Urinary bladder (tissue), 4 donors: ENCODE measurements around the gene KLF16. TPM values are rescaled to one million over a fixed set of nuclear protein-coding genes. Genes with fewer than 3 reads are reported as not detected.

Experiments used
- DNase-seq: peaks from one replicate; pipeline ENCODE4 v3.0.0-alpha.2; 2015; ENCODE audit errors: extremely low spot score
- H3K27ac ChIP-seq: one replicate; pipeline ENCODE4 v1.5.1; 2013; ENCODE audit warnings: low read depth, mild to moderate bottlenecking, moderate library complexity
- H3K36me3 ChIP-seq: one replicate; pipeline ENCODE4 v1.6.1; 2013; ENCODE audit warnings: mild to moderate bottlenecking, moderate library complexity; ENCODE audit not compliant: insufficient read depth
- H3K4me1 ChIP-seq: one replicate; pipeline ENCODE4 v1.6.1; 2013; ENCODE audit warnings: mild to moderate bottlenecking, moderate library complexity; ENCODE audit not compliant: insufficient read depth
- H3K4me3 ChIP-seq: one replicate; pipeline ENCODE4 v1.5.1; 2013; ENCODE audit warnings: low read depth, low read length
- WGBS: extraction: QIAGEN DNeasy Blood & Tissue Kit; methylation state at CpG from one replicate; pipeline ENCODE4 v1.1.7; 2013; 5-methylcytosine and 5-hydroxymethylcytosine counted together
- polyA plus RNA-seq: library from polyadenylated mRNA; stranded (reverse); fragments of 200-250 nt; gene quantifications from one replicate; pipeline ENCODE4 v1.2.3, GENCODE V29; 2013
- total RNA-seq: library from RNA; depleted of rRNA; stranded (reverse); fragments of >200 nt; gene quantifications from one replicate; pipeline ENCODE4 v1.2.3, GENCODE V29; 2014
- donor health status: healthy with polysubstance abuse.
- donor health status: healthy.

The KLF16 gene
- total and polyA plus RNA-seq, 2 donors = 3.6 to 17.6 TPM

- Histone ChIP-seq H3K36me3 (no peaks in the 10 kb centered on the region), H3K4me1 (no peaks in the 10 kb centered on the region), H3K27ac (no peak overlapping the region), H3K4me3 (no peak overlapping the region)
- WGBS = 90% methylated on average over 13 of the region's 13 CpGs
- DNase-seq = no peak
Measured at GRCh38 chr19:1871630-1872029, 8.3 kb upstream of the KLF16 start.

- WGBS = 77% methylated on average over 15 of the region's 15 CpGs
- Histone ChIP-seq H3K36me3 (no peaks in the 10 kb centered on the region), H3K4me3 (no peak overlapping the region), H3K27ac (no peak overlapping the region), H3K4me1 (no peaks in the 10 kb centered on the region)
- DNase-seq = no peak
Measured at GRCh38 chr19:1871140-1871597, 7.8 kb upstream of the KLF16 start.

DNA sequence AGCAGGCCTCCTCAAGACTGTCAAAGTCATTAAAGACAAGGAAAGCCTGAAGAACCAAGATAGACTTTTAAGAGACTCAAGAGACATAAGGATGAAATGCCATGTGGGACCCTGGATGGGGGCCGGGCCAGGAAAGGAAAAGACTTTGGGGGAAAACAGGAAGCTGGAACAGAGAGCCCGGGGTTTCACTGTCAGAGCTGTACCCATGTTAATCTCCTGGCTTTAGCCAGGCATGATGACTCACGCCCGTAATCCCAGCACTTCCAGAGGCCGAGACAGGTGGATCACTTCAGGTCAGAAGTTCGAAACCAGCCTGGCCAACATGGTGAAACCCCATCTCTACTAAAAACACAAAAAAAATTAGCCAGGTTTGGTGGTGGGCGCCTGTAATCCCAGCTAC lies 5.6 kb upstream of the KLF16 start:
- no peak overlapping the region for H3K27ac ChIP-seq
- no peaks in the 10 kb centered on the region for H3K36me3 ChIP-seq
- DNase-seq = no peak
- WGBS = 80% methylated on average over 7 of the region's 7 CpGs
- H3K4me1 ChIP-seq = no peaks in the 10 kb centered on the region
- H3K4me3 ChIP-seq = no peak overlapping the region

DNA sequence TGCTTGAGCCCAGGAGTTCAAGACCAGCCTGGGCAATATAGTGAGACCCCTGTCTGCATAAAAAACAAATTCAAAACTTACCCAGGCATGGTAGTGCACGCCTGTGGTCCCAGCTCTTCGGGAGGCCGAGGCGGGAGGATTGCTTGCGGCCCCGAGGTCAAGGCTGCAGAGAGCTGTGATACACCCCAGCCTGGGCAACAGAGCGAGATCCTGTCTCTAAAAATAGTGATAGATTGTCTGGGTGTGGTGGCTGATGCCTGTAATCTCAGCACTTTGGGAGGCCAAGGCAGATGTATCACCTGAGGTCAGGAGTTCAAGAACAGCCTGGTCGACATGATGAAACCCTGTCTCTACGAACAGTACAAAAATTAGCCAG lies 4.0 kb upstream of the KLF16 start:
- Histone ChIP-seq H3K4me3 (no peak overlapping the region), H3K27ac (no peak overlapping the region), H3K4me1 (no peaks in the 10 kb centered on the region), H3K36me3 (no peaks in the 10 kb centered on the region)
- no peak for DNase-seq
- 87% methylated on average over 9 of the region's 9 CpGs for WGBS

DNA sequence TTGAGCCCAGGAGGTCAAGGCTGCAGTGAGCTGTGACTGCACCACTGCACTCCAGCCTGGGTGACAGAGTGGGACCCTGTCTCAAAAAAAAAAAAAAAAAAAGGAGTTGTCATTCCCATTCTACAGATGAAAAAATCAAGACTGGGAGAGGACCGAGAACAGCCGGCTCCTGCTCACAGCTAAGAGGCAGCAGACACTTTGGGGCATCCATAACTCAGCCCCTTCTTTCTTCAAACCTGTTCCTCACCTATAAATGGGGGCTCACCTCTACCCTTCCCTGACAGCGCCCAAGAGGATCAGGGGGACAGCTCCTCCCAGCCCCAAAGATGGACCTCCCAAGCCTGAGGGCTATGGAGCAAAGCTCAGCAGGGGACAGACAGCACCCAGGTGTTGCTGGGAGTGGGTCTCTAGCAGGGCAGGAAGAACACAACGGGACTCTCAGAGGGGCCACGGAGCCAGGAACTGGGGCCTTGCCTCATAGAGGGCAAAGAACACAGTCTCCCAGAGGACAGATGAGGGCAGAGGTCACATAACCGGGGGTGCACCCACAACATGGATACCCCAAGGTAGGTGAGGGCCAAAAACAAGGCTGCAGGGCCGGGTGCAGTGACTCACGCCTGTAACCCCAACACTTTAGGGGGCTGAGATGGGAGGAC lies 3.4 kb upstream of the KLF16 start:
- no peak overlapping the region for H3K4me3 ChIP-seq
- 90% methylated on average over 8 of the region's 8 CpGs for WGBS
- no peaks in the 10 kb centered on the region for H3K4me1 ChIP-seq
- H3K27ac ChIP-seq = no peak overlapping the region
- no peak for DNase-seq
- no peaks in the 10 kb centered on the region for H3K36me3 ChIP-seq

GRCh38 chr19:1865172-1866010 lies 2.0 kb upstream of the KLF16 start:
- H3K4me3 ChIP-seq = no peak overlapping the region
- WGBS = 86% methylated on average over 17 of the region's 17 CpGs
- no peaks in the 10 kb centered on the region for H3K36me3 ChIP-seq
- no peak for DNase-seq
- H3K4me1 ChIP-seq = no peaks in the 10 kb centered on the region
- peak overlapping the region; percentile 33 for H3K27ac ChIP-seq

DNA sequence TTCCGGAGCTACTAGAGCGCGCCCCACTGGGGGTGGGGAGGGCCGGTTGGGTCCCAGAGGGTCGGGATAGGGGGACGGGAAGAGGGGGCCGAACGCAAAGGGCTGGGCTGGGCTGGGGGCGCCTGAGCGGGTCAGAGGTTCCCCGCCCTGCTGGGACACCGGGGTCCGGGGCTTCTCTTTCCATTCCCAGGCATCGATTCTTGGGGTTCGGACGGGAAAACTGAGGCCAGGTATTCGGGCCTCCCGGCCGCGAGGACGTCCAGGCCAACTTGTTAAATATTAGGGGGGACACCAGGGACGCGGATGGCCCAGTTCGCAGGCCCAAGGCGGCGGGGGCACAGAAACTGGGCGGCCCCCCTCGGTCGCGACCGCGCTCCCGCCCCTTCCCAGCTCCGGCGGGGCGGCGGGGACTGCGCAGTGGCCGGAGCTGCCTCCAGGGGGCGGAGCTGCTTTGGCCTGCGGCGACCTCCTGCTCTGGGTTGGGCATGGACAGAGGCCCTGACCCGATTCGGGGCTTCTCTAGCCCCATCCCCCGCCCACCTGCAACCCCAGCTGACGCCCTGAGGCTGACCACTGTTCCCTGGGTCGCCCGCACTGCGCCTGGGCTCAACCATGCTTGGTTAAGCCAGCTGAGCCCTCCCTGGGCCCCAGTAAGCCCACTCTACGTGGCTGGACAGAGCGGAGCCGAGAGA lies 1.2 kb upstream of the KLF16 start:
- Histone ChIP-seq H3K4me3 (peak overlapping the region; percentile 88), H3K27ac (peak overlapping the region; percentile 53), H3K4me1 (no peaks in the 10 kb centered on the region), H3K36me3 (no peaks in the 10 kb centered on the region)
- 6% methylated on average over 52 of the region's 52 CpGs for WGBS
- no peak for DNase-seq

- H3K27ac ChIP-seq = peak overlapping the region; percentile 53
- H3K4me3 ChIP-seq = peak overlapping the region; percentile 88
- H3K36me3 ChIP-seq = no peaks in the 10 kb centered on the region
- no peak for DNase-seq
- no peaks in the 10 kb centered on the region for H3K4me1 ChIP-seq
- under 1% methylated on average over 109 of the region's 115 CpGs for WGBS
Measured at GRCh38 chr19:1863638-1864479, 480 bp upstream of the KLF16 start.

- no peaks in the 10 kb centered on the region for H3K36me3 ChIP-seq
- peak overlapping the region; percentile 88 for H3K4me3 ChIP-seq
- no peak for DNase-seq
- no peaks in the 10 kb centered on the region for H3K4me1 ChIP-seq
- H3K27ac ChIP-seq = peak overlapping the region; percentile 32
- under 1% methylated on average over 109 of the region's 109 CpGs for WGBS
Measured at GRCh38 chr19:1862424-1863327, 703 bp downstream of the KLF16 start.

DNA sequence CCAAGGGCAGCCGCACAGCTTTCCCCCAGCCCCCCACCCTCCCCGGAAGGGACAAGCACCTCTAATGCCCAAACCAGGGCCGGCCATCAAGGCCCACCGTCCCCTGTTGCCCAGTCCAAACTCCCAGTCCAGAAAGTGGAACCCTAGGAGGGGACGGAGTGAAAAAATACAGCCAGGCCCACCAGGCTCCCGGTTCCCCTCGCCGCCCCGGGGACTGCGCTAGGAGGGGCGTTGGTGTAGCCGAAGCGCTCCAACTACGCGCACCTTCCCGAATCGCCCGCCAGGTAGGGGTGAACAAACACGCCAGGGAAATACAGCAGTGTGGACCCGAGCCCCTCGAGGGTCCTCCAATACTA lies 1.3 kb downstream of the KLF16 start:
- DNase-seq = no peak
- 5% methylated on average over 21 of the region's 21 CpGs for WGBS
- no peaks in the 10 kb centered on the region for H3K36me3 ChIP-seq
- peak overlapping the region; percentile 88 for H3K4me3 ChIP-seq
- no peak overlapping the region for H3K27ac ChIP-seq
- no peaks in the 10 kb centered on the region for H3K4me1 ChIP-seq

GRCh38 chr19:1861599-1862031 lies 1.8 kb downstream of the KLF16 start:
- Histone ChIP-seq H3K4me1 (no peaks in the 10 kb centered on the region), H3K27ac (no peak overlapping the region), H3K4me3 (peak overlapping the region; percentile 88), H3K36me3 (no peaks in the 10 kb centered on the region)
- no peak for DNase-seq
- 27% methylated on average over 23 of the region's 23 CpGs for WGBS

DNA sequence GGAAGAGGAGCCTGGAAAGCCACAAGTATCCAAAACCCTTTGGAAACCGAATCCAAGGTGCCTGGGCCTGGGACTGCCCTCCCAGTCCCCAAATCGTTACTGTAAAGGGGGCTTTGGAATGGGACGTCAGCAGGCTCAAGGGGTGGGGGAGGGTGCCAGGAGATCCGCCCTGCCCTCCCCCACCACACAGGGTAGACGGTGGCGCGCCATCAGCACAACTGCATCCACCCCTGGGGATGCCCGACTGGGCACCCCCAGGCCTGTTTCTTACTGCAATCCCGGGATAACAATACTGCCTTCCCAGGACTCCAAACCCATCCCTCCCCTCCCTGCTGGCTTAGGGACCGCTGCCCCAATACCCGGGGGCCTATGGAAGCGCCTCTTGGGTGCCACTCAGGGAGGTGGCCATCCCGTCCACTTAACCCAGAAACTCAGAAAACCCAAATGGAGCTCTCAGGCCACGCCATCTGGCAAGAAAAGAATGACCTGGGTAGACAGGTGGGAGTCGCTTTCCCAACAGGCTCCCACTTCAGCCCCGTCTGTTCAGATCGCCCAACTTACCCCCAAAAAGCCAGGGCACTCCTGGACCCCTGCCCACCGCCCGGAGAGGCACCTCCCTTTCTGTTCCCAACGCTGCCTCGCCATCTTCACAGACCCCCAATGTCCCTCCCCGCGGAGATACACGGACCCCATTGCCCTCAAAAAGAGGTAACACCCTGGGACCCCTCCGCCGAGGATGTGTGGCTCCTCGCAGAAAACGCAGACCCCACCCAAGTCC lies 2.4 kb downstream of the KLF16 start:
- H3K4me1 ChIP-seq = no peaks in the 10 kb centered on the region
- no peak for DNase-seq
- no peaks in the 10 kb centered on the region for H3K36me3 ChIP-seq
- no peak overlapping the region for H3K4me3 ChIP-seq
- no peak overlapping the region for H3K27ac ChIP-seq
- WGBS = 50% methylated on average over 28 of the region's 28 CpGs
